Measurements from ENCODE around the gene INIP.

DNA sequence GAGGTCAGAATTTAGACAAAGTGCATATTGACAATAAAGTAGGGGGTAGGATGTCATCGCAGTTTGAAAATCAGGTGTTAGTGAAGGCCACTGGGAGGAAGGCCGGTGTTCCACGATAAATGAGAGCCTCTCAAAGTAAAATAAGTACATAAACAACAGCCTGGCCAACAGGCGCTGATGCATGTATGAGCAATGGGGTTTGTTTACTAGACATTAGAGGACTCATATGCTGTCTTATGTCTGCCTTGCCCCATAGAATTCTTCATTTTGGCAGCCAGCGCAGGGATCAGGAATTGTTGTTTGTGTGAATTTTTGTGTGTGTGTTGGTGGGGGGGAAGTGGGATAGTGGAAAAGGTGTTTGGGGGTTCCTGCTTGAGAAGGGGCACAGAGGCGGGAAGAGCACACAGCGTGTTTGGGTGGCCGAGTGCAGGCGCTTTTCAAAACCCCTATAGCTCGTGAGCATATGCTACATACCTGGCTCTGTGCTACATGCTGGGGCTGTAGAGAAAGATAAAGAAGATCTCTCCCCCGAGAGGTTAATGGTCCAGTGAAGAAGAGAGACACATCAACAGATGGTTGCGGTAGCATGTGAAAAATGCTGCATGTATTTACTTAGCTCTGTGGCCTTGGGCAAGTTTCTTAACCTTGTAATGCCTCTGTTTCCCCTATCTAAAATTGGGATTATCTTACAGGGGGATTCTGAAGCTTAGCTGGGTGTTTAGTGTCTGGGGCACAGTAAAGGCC lies 44.2 kb upstream of the INIP start:
- TF ChIP-seq, protein P1, sequence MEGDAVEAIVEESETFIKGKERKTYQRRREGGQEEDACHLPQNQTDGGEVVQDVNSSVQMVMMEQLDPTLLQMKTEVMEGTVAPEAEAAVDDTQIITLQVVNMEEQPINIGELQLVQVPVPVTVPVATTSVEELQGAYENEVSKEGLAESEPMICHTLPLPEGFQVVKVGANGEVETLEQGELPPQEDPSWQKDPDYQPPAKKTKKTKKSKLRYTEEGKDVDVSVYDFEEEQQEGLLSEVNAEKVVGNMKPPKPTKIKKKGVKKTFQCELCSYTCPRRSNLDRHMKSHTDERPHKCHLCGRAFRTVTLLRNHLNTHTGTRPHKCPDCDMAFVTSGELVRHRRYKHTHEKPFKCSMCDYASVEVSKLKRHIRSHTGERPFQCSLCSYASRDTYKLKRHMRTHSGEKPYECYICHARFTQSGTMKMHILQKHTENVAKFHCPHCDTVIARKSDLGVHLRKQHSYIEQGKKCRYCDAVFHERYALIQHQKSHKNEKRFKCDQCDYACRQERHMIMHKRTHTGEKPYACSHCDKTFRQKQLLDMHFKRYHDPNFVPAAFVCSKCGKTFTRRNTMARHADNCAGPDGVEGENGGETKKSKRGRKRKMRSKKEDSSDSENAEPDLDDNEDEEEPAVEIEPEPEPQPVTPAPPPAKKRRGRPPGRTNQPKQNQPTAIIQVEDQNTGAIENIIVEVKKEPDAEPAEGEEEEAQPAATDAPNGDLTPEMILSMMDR (IDR thresholded peaks at IDR 0.05), result no peak
- no peak for TF ChIP-seq ZFX (IDR thresholded peaks at IDR 0.05; ENCODE audit: borderline replicate concordance)
